Measurements from ENCODE around the gene CDH2. TPM values are rescaled to one million over a fixed set of nuclear protein-coding genes. Genes with fewer than 3 reads are reported as not detected.

CDH2 gene
- under 1 TPM; 0.12 to 0.38 TPM for polyA plus RNA-seq

GRCh38 chr18:28176948-28177827, at the start of gene CDH2:
Gene CDH2, minus strand, starts transcription at chr18:28177130. Its CDS starts 108 bp downstream, at chr18:28177022.
- H3K4me3 ChIP-seq (ENCODE audit: low read depth in 1 of 2, low read length in 2 of 2), result peak within 1 kb of the TSS; percentile 43 to 51

GRCh38 chr18:28212060-28212459, 35.1 kb upstream of the CDH2 start:
- Histone ChIP-seq H3K4me1 (ENCODE audit: control insufficient read depth in 2 of 2, insufficient read depth in 2 of 2, low read length in 1 of 2) (no peaks in the 10 kb centered on the region), H3K36me3 (ENCODE audit: control insufficient read depth in 2 of 2, insufficient read depth in 2 of 2, low read length in 1 of 2) (no peaks in the 10 kb centered on the region), H3K27me3 (ENCODE audit: control insufficient read depth in 1 of 2, insufficient read depth in 2 of 2, low read length in 2 of 2) (no peaks in the 10 kb centered on the region), H3K4me3 (ENCODE audit: low read depth in 1 of 2, low read length in 2 of 2) (no peak overlapping the region), H3K9me3 (ENCODE audit: control insufficient read depth in 2 of 2, insufficient read depth in 1 of 2, low read depth in 1 of 2, low read length in 1 of 2) (no peaks in the 10 kb centered on the region), H3K27ac (ENCODE audit: low read depth in 2 of 2, low read length in 1 of 2) (no peak overlapping the region)
- 83 to 86% methylated on average over 3 of the region's 3 CpGs for WGBS, 2 donors

More at GRCh38 chr18:28176948-28177827, at the start of gene CDH2:
- Histone ChIP-seq H3K4me1 (ENCODE audit: control insufficient read depth in 2 of 2, insufficient read depth in 2 of 2, low read length in 1 of 2) (peaks cover 2 to 7% of the 10 kb centered on the region in 2 donors), H3K27me3 (ENCODE audit: control insufficient read depth in 1 of 2, insufficient read depth in 2 of 2, low read length in 2 of 2) (peaks cover 0 to 31% of the 10 kb centered on the region in 2 donors), H3K27ac (ENCODE audit: low read depth in 2 of 2, low read length in 1 of 2) (peak within 1 kb of the TSS in 1 of 2 donors; percentile 18), H3K9me3 (ENCODE audit: control insufficient read depth in 2 of 2, insufficient read depth in 1 of 2, low read depth in 1 of 2, low read length in 1 of 2) (no peaks in the 10 kb centered on the region), H3K36me3 (ENCODE audit: control insufficient read depth in 2 of 2, insufficient read depth in 2 of 2, low read length in 1 of 2) (no peaks in the 10 kb centered on the region)
- 1% methylated on average over 59 to 105 of the region's 105 CpGs for WGBS, 2 donors

GRCh38 chr18:28208712-28209265, 31.9 kb upstream of the CDH2 start:
- Histone ChIP-seq H3K36me3 (ENCODE audit: control insufficient read depth in 2 of 2, insufficient read depth in 2 of 2, low read length in 1 of 2) (no peaks in the 10 kb centered on the region), H3K27ac (ENCODE audit: low read depth in 2 of 2, low read length in 1 of 2) (no peak overlapping the region), H3K4me3 (ENCODE audit: low read depth in 1 of 2, low read length in 2 of 2) (no peak overlapping the region), H3K27me3 (ENCODE audit: control insufficient read depth in 1 of 2, insufficient read depth in 2 of 2, low read length in 2 of 2) (no peaks in the 10 kb centered on the region), H3K9me3 (ENCODE audit: control insufficient read depth in 2 of 2, insufficient read depth in 1 of 2, low read depth in 1 of 2, low read length in 1 of 2) (no peaks in the 10 kb centered on the region), H3K4me1 (ENCODE audit: control insufficient read depth in 2 of 2, insufficient read depth in 2 of 2, low read length in 1 of 2) (no peaks in the 10 kb centered on the region)
- 68 to 72% methylated on average over 11 of the region's 11 CpGs for WGBS, 2 donors

- Histone ChIP-seq H3K27me3 (ENCODE audit: control insufficient read depth in 1 of 2, insufficient read depth in 2 of 2, low read length in 2 of 2) (no peaks in the 10 kb centered on the region), H3K9me3 (ENCODE audit: control insufficient read depth in 2 of 2, insufficient read depth in 1 of 2, low read depth in 1 of 2, low read length in 1 of 2) (no peaks in the 10 kb centered on the region), H3K4me3 (ENCODE audit: low read depth in 1 of 2, low read length in 2 of 2) (no peak overlapping the region), H3K36me3 (ENCODE audit: control insufficient read depth in 2 of 2, insufficient read depth in 2 of 2, low read length in 1 of 2) (no peaks in the 10 kb centered on the region), H3K4me1 (ENCODE audit: control insufficient read depth in 2 of 2, insufficient read depth in 2 of 2, low read length in 1 of 2) (no peaks in the 10 kb centered on the region), H3K27ac (ENCODE audit: low read depth in 2 of 2, low read length in 1 of 2) (no peak overlapping the region)
- 59 to 77% methylated on average over 1 of the region's 1 CpG for WGBS, 2 donors
These were observed 31.3 kb upstream of the CDH2 start for GRCh38 chr18:28208268-28208667.

GRCh38 chr18:28204154-28204553, 27.2 kb upstream of the CDH2 start:
- Histone ChIP-seq H3K27ac (ENCODE audit: low read depth in 2 of 2, low read length in 1 of 2) (no peak overlapping the region), H3K4me1 (ENCODE audit: control insufficient read depth in 2 of 2, insufficient read depth in 2 of 2, low read length in 1 of 2) (no peaks in the 10 kb centered on the region), H3K4me3 (ENCODE audit: low read depth in 1 of 2, low read length in 2 of 2) (no peak overlapping the region), H3K9me3 (ENCODE audit: control insufficient read depth in 2 of 2, insufficient read depth in 1 of 2, low read depth in 1 of 2, low read length in 1 of 2) (no peaks in the 10 kb centered on the region), H3K36me3 (ENCODE audit: control insufficient read depth in 2 of 2, insufficient read depth in 2 of 2, low read length in 1 of 2) (no peaks in the 10 kb centered on the region), H3K27me3 (ENCODE audit: control insufficient read depth in 1 of 2, insufficient read depth in 2 of 2, low read length in 2 of 2) (no peaks in the 10 kb centered on the region)
- 53 to 54% methylated on average over 1 of the region's 1 CpG for WGBS, 2 donors

- 74 to 83% methylated on average over 4 of the region's 4 CpGs for WGBS, 2 donors
- H3K9me3 ChIP-seq (ENCODE audit: control insufficient read depth in 2 of 2, insufficient read depth in 1 of 2, low read depth in 1 of 2, low read length in 1 of 2), result no peaks in the 10 kb centered on the region
- H3K27me3 ChIP-seq (ENCODE audit: control insufficient read depth in 1 of 2, insufficient read depth in 2 of 2, low read length in 2 of 2), result no peaks in the 10 kb centered on the region
- H3K4me3 ChIP-seq (ENCODE audit: low read depth in 1 of 2, low read length in 2 of 2), result no peak overlapping the region
- no peak overlapping the region for H3K27ac ChIP-seq (ENCODE audit: low read depth in 2 of 2, low read length in 1 of 2)
- no peaks in the 10 kb centered on the region for H3K36me3 ChIP-seq (ENCODE audit: control insufficient read depth in 2 of 2, insufficient read depth in 2 of 2, low read length in 1 of 2)
- no peaks in the 10 kb centered on the region for H3K4me1 ChIP-seq (ENCODE audit: control insufficient read depth in 2 of 2, insufficient read depth in 2 of 2, low read length in 1 of 2)
These were observed 24.1 kb upstream of the CDH2 start for GRCh38 chr18:28201056-28201455.

- no peaks in the 10 kb centered on the region for H3K4me1 ChIP-seq (ENCODE audit: control insufficient read depth in 2 of 2, insufficient read depth in 2 of 2, low read length in 1 of 2)
- H3K36me3 ChIP-seq (ENCODE audit: control insufficient read depth in 2 of 2, insufficient read depth in 2 of 2, low read length in 1 of 2), result no peaks in the 10 kb centered on the region
- no peaks in the 10 kb centered on the region for H3K9me3 ChIP-seq (ENCODE audit: control insufficient read depth in 2 of 2, insufficient read depth in 1 of 2, low read depth in 1 of 2, low read length in 1 of 2)
- WGBS, 2 donors, result 81 to 89% methylated on average over 5 of the region's 5 CpGs
- no peak overlapping the region for H3K27ac ChIP-seq (ENCODE audit: low read depth in 2 of 2, low read length in 1 of 2)
- no peaks in the 10 kb centered on the region for H3K27me3 ChIP-seq (ENCODE audit: control insufficient read depth in 1 of 2, insufficient read depth in 2 of 2, low read length in 2 of 2)
- H3K4me3 ChIP-seq (ENCODE audit: low read depth in 1 of 2, low read length in 2 of 2), result no peak overlapping the region
These were observed 21.7 kb upstream of the CDH2 start for GRCh38 chr18:28198620-28199019.

GRCh38 chr18:28193177-28193778, 16.3 kb upstream of the CDH2 start:
- 70% methylated on average over 6 of the region's 6 CpGs for WGBS, 2 donors

GRCh38 chr18:28189400-28190239, 12.7 kb upstream of the CDH2 start:
- H3K27ac ChIP-seq (ENCODE audit: low read depth in 2 of 2, low read length in 1 of 2), result no peak overlapping the region
- 64 to 65% methylated on average over 5 of the region's 5 CpGs for WGBS, 2 donors
- no peaks in the 10 kb centered on the region for H3K27me3 ChIP-seq (ENCODE audit: control insufficient read depth in 1 of 2, insufficient read depth in 2 of 2, low read length in 2 of 2)
- no peak overlapping the region for H3K4me3 ChIP-seq (ENCODE audit: low read depth in 1 of 2, low read length in 2 of 2)
- no peaks in the 10 kb centered on the region for H3K9me3 ChIP-seq (ENCODE audit: control insufficient read depth in 2 of 2, insufficient read depth in 1 of 2, low read depth in 1 of 2, low read length in 1 of 2)
- H3K4me1 ChIP-seq (ENCODE audit: control insufficient read depth in 2 of 2, insufficient read depth in 2 of 2, low read length in 1 of 2), result no peaks in the 10 kb centered on the region
- no peaks in the 10 kb centered on the region for H3K36me3 ChIP-seq (ENCODE audit: control insufficient read depth in 2 of 2, insufficient read depth in 2 of 2, low read length in 1 of 2)

More at GRCh38 chr18:28193177-28193778, 16.3 kb upstream of the CDH2 start:
- Histone ChIP-seq H3K36me3 (ENCODE audit: control insufficient read depth in 2 of 2, insufficient read depth in 2 of 2, low read length in 1 of 2) (no peaks in the 10 kb centered on the region), H3K4me1 (ENCODE audit: control insufficient read depth in 2 of 2, insufficient read depth in 2 of 2, low read length in 1 of 2) (no peaks in the 10 kb centered on the region), H3K4me3 (ENCODE audit: low read depth in 1 of 2, low read length in 2 of 2) (no peak overlapping the region), H3K9me3 (ENCODE audit: control insufficient read depth in 2 of 2, insufficient read depth in 1 of 2, low read depth in 1 of 2, low read length in 1 of 2) (no peaks in the 10 kb centered on the region), H3K27me3 (ENCODE audit: control insufficient read depth in 1 of 2, insufficient read depth in 2 of 2, low read length in 2 of 2) (no peaks in the 10 kb centered on the region), H3K27ac (ENCODE audit: low read depth in 2 of 2, low read length in 1 of 2) (no peak overlapping the region)

All from esophagus (tissue), 2 donors.